Pulmonary artery endothelial cell (primary cell): Measurements from ENCODE around the gene ARHGAP10. TPM values are rescaled to one million over a fixed set of nuclear protein-coding genes. Genes with fewer than 3 reads are reported as not detected.
A peak's percentile ranks its signal among the peaks of the same experiment; 100 is the strongest.
"Not testable (repeated sequence)": the region's sequence is repeated elsewhere in the genome, so short reads cannot be mapped to it uniquely, and the experiment has no call there.

Experiments
- DNase-seq: peaks from one replicate; pipeline ENCODE4 v3.0.0-alpha.2; 2011; ENCODE audit warnings: low read depth, low spot score
- total RNA-seq: library from RNA; depleted of rRNA; stranded (reverse); fragments of >200 nt; gene quantifications from 2 replicates; pipeline ENCODE4 v1.2.3, GENCODE V29; 2014

Gene ARHGAP10
- total RNA-seq, 1 donor from 2014 or later = 18.5 TPM

- no peak for DNase-seq
Measured at GRCh38 chr4:147846318-147847155, 114.6 kb downstream of the ARHGAP10 start.

DNA sequence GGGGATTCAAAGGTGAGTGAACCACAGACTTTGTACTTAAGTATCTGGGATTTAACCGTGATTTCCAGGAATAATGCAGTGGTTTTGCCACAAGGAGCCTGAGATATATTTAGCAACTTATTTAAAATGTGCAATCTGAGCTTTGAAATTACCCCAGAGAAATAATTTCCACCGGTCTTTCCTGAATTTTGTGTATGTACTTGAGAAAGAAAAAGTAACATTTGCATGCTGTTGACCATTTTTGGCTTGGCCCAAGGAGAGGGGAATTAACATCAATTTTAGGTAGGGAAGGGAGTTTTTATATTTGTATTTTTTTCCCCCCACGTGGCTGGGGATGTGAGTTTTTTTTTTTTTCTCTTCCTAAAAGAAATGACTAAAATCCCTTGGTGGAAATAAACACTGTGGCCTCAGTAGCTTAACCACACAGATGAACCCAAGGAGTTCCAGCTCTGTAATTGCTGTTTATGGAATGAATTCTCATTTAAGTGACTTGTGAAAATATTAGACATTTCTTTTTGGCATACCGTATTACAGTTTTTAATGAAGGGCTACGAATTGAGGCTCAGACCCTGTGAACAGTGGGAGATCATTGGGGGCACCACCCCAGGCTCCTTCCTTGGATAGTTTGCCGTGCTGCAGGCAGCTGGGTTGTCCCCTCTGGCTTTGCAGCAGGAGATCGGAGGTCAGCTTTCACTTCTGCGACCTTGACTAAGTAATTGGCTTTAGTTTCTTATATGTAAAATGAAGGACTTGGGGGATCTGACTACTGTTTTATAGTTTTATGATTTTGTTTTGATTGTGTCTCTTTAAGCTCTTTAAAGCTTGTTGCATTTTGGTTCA is 116.1 kb downstream of the ARHGAP10 start:
- no peak for DNase-seq

DNA sequence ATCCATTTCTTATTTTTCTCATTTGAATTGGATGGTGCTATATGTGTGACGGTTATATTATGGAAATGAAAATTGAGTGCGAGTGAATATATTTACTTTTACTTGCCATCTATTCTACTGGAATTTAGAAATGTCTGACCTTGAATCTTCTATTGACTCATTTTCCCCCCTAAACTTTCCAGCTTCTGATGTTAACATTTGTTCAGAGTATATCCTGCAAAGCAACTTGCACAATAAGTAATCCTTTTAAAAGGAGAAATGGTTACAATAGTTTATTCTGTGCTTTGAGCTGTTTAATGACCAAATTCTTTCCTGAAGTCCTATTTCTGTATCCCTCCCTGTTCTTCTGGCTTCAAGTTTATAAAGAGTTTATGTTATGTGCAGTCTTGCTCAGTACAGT is 116.7 kb downstream of the ARHGAP10 start:
- DNase-seq = no peak

DNA sequence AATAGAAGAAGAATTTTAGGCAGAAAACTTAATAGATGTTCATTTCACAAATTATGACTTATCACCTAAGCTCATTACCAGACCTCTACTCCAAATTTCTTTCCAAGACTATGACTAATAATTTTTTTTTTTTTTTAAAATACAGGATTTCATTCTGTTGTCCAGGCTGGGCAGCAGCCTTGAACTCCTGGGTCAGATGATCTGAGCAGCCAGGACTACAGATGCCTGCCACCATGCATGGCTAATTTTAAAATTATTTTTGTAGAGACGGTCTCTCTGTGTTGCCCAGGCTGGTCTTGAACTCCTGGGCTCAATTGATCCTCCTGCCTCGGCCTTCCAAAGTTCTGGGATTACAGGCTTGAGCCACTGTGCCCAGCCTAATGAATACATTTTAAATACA is 119.2 kb downstream of the ARHGAP10 start:
- DNase-seq = no peak

DNA sequence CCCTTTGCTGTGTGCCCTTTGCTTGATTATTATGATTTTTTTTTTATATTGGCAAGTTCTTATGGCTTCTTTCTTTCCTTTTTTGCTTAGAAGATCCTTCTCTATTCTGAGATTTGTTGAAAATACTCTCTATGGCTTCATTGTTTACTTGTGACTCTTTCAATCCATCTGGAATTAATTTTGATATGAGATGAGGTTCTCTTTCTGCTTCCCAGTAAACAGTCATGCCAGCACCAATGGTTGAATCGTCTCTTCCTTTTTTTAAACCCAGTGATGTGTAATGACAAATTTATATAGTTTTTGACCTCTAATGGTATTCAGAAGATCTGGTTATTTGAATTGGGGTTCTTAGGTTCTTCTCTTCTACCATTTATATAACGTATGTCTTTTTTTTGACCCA is 121.8 kb downstream of the ARHGAP10 start:
- DNase-seq = no peak

GRCh38 chr4:147854154-147854553 is 122.3 kb downstream of the ARHGAP10 start:
- DNase-seq = no peak

GRCh38 chr4:147855571-147856009 is 123.7 kb downstream of the ARHGAP10 start:
- no peak for DNase-seq

DNA sequence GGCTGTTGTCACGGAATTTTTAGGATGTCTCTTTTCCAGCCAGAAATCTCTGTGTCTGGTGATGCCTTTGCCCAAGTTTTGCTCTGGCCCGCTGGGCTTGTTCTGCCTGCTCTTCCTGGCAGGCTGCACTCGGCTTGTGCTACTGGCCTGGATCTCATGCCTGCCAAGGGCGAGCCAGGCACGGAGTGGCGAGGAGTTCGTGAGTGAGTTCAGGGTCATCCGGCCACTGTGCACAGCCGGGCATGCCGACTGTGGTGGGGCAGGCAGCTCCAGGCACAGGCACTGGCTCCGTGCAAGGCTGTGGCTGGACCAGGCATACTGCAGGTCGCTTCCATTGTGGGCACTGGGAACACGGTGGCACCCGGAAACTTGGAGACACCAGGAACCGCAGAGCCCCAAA is 129.1 kb downstream of the ARHGAP10 start:
- DNase-seq = no peak

GRCh38 chr4:147862043-147862692 is 130.3 kb downstream of the ARHGAP10 start:
- no peak for DNase-seq

DNA sequence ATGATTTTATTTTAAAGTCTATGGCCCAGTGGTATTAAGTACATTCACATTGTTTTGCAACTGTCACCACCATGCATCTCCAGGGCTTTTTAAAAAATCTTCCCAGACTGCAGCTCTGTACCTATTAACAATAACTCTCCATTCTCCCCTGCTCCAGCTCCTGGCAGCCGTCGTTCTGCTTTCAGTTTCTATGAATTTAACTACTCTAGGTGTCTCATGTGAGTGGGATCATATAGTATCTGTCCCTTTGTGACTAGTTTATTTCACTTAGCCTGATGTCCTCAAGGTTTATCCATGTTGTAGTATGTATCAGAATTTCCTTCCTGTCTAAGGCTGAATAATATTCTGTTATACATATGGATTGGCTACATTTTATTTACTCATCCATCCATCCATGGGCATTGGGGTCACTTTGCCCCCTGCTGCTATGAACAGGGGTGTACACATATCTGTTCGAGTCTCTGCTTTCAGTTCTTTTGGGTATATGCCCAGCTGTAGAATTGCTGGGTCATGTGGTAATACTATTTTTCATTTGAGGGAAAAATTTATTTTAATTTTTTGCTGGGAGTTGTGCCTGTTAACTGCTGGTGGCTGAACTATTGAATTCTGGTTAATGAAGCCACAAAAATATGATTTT is 131.3 kb downstream of the ARHGAP10 start:
- no peak for DNase-seq

GRCh38 chr4:147863808-147864472 is 132.1 kb downstream of the ARHGAP10 start:
- no peak for DNase-seq

GRCh38 chr4:147864607-147865006 is 132.7 kb downstream of the ARHGAP10 start:
- no peak for DNase-seq

DNA sequence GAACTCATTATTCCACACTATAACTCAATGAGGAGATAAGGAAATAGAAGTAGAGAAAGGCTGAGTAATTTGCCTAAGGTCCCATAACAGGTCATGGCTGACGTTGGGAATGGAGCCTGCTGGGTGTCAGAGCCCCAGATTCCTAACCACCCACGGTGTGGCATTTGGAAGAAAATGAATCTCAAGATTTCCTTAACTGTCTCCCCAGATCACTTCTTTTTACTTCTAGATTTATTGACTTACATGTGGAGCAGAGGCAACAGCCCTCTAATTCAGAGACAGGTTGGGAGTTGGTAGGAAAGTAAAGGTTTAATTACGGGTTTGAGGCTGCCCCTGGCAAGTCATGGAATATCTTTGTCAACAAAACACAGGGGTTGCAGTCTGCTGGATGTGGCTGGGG is 134.0 kb downstream of the ARHGAP10 start:
- DNase-seq = no peak

DNA sequence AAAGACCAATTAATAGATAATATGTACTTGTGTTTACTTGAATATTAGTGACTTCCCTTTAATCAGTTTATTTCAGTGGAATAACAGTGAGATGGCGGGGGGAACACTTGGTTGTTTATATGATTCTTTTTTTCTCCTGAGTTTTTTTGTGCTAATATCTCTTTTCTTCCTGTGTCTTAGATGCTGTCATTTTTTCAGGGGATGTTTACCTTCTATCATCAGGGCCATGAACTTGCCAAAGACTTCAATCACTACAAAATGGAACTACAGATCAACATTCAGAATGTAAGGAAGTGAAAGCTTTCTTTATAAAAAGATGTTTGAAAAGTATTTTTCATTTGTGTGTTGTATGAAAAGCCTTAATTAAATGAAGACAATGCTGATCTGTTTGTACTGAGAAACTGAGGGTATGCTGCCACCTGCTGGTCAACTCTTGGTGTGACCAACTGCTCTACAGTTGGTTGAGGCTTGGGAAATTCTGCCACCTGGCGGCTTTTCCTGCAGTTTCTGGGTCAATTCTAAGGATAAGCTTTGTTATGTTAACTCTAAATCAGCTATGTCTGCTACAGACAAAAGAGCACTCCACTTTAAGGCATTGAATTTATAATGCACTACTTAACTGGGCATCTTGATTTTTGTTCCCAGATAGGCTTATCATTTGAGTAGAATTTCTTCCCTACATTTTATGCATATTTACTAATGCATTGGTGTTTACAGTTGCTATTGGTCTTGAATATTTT is 134.8 kb downstream of the ARHGAP10 start:
- DNase-seq = peak; percentile 71

DNA sequence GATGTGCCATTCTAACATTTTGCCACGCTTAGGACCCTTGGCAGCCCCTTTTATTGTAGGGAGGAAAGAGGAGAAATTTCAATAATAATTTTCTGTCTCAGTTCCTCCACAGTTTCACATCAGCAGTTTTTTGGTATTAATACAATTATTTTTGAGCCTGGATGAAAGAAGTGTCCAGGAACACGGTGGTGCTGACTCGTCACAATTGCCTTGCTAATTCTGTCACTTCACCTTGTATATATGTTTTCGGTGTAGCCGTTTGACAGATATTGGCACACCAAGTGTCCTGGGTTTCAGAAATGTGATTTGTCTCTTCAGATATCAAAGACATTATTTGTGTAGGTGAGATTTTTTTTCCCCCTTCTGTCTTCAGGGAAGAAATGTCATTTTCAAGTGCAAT is 142.2 kb downstream of the ARHGAP10 start:
- no peak for DNase-seq

GRCh38 chr4:147877308-147877771 is 145.5 kb downstream of the ARHGAP10 start:
- DNase-seq = no peak

DNA sequence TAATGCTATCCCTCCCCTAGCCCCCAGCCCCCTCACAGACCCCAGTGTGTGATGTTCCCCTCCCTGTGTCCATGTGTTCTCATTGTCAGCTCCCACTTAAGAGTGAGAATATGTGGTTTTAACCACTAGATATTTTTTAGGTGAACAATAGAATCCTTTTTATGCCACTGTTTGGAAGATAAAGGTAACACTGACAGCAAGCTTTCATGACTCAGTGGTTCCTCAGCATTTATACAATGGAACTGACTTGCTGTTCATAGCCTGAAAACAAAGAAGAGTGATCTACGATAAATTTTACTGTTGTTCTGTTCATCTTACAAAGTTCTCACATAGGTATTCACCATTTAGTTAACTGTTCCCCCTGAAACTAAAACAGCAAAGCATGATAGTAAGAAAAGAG is 147.8 kb downstream of the ARHGAP10 start:
- DNase-seq = no peak

DNA sequence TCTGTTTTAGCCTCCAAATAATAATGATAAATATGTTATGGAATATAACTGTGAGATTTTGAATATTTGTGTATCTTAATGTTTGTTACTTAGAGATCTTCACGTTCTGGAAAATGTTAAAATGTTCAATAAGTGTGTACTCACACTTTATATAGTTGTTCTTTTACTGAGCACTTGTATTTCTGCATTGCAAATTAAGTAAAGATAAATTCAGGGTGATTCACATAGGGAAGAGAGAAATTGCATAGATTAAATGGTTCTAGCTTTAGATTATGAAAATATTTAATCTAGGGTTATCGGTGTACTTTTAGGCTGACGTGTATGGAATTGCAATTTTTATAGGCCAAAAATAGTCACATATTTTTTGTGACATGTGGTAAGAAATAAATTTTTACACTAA is 148.6 kb downstream of the ARHGAP10 start:
- no peak for DNase-seq

- no peak for DNase-seq
Measured at GRCh38 chr4:147884536-147884935, 152.6 kb downstream of the ARHGAP10 start.

DNA sequence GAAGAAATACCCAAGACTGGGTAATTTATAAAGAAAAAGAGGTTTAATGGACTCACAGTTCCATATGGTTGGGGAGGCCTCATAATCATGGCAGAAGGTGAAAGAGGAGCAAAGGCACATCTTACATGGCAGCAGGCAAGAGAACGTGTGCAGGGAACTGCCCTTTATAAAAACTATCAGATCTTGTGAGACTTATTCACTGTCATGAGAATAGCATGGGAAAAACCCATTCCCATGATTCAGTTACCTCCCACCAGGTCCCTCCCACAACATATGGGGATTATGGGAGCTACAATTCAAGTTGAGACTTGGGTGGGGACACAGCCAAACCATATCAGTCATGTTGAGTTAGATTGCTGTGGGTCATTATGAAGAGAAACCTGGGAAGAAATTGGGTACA is 153.3 kb downstream of the ARHGAP10 start:
- not testable (repeated sequence) for DNase-seq
